Fibroblast of villous mesenchyme (primary cell): ENCODE data around the gene C18orf63. TPM values are rescaled to one million over a fixed set of nuclear protein-coding genes. Genes with fewer than 3 reads are reported as not detected.

ENCODE experiments used
- DNase-seq: peaks from one replicate; pipeline ENCODE4 v3.0.0-alpha.2; 2010; ENCODE audit warnings: low read depth
- H3K4me3 ChIP-seq: 2 replicates; pipeline ENCODE4 v1.5.1; 2011; ENCODE audit warnings: low read depth, mild to moderate bottlenecking, low read length
- CTCF ChIP-seq: IDR thresholded peaks from 2 replicates; pipeline ENCODE4 v1.5.1; 2012; ENCODE audit warnings: low read depth, mild to moderate bottlenecking, low read length; ENCODE audit not compliant: insufficient read depth
- total RNA-seq: library from RNA; depleted of rRNA; stranded (reverse); fragments of >200 nt; gene quantifications from 2 replicates; pipeline ENCODE4 v1.2.3, GENCODE V29; 2012

C18orf63 gene
- total RNA-seq, 1 donor = not detected

GRCh38 chr18:74396171-74397169, 80.8 kb downstream of the C18orf63 start:
- no peak for DNase-seq
- no peak for TF ChIP-seq CTCF
- H3K4me3 ChIP-seq = no peak overlapping the region

GRCh38 chr18:74397572-74397971, 81.9 kb downstream of the C18orf63 start:
- H3K4me3 ChIP-seq = no peak overlapping the region
- DNase-seq = no peak
- no peak for TF ChIP-seq CTCF

- DNase-seq = no peak
- no peak for TF ChIP-seq CTCF
- no peak overlapping the region for H3K4me3 ChIP-seq
Observed at GRCh38 chr18:74399091-74399887, 83.7 kb downstream of the C18orf63 start.

- DNase-seq = no peak
- no peak for TF ChIP-seq CTCF
- H3K4me3 ChIP-seq = no peak overlapping the region
Observed at GRCh38 chr18:74400813-74401212, 85.2 kb downstream of the C18orf63 start.

- DNase-seq = no peak
- TF ChIP-seq CTCF = no peak
- no peak overlapping the region for H3K4me3 ChIP-seq
Observed at GRCh38 chr18:74402806-74403433, 87.3 kb downstream of the C18orf63 start.

- no peak for DNase-seq
- H3K4me3 ChIP-seq = no peak overlapping the region
- no peak for TF ChIP-seq CTCF
Observed at GRCh38 chr18:74407888-74408287, 92.2 kb downstream of the C18orf63 start.
